Erythroblast (primary cell): ENCODE data around the gene KMT2C.

Experiments
- GATA1 ChIP-seq: IDR thresholded peaks from 2 replicates; pipeline ENCODE4 v1.6.1; 2011; ENCODE audit warnings: low read depth, mild to moderate bottlenecking, control low read depth, low read length, moderate library complexity
- POLR2A ChIP-seq: IDR thresholded peaks from 2 replicates; pipeline ENCODE4 v1.6.1; 2011; ENCODE audit warnings: mild to moderate bottlenecking, low read length

- TF ChIP-seq POLR2A (no peak), GATA1 (no peak)
These were observed 232.7 kb downstream of the KMT2C start for GRCh38 chr7:152203095-152203494.
